HL-60 (cell line): ENCODE results near the gene SCAMP2.
A peak's percentile ranks its signal among the peaks of the same experiment; 100 is the strongest.

Source experiments
- POLR2AphosphoS5 ChIP-seq: IDR thresholded peaks from 2 replicates; pipeline ENCODE4 v1.6.1; 2012; ENCODE audit warnings: low read depth
- TF ChIP-seq, protein P1 (sequence below): IDR thresholded peaks from one replicate; pipeline ENCODE4 v1.5.1; 2011; ENCODE audit warnings: low read length, control low read depth, inconsistent platforms; ENCODE audit not compliant: insufficient read depth
- TF ChIP-seq, protein P2 (sequence below): IDR thresholded peaks from 2 replicates; pipeline ENCODE4 v1.6.1; 2012; ENCODE audit warnings: low read depth; ENCODE audit not compliant: insufficient replicate concordance

DNA sequence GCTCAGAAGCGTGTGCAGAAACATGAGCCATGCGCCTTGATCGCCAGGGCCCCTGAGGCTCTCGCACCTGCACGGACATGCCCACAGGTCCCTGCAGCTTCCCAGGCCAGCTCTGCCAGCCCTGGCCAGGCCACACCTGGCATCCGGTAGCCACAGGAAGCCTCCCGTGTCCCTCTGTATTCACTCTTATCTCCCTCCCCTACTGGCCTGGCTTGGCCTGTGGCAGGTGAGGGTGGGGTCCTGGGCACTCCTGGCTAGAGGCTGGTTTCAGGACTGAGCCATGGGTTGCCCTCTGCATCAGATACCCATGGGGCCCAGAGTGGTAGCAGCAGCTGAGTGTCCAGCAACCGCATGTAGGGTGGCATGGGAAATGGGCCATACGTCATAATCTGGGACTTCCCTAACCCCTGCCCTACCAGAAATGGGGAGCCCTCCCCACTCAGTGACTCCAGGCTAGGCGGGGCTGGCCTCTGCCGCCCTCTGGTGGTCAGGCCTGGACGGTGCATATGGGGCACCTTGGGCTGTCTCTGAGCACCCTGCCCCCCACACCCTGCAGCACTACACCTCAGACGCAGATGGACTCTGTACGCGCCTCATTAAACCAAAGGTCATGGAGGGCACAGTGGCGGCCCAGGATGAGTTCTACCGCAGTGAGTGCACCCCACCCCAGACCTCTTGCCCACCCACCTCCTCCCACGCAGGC is 73.2 kb downstream of the SCAMP2 start:
- TF ChIP-seq, protein P1, sequence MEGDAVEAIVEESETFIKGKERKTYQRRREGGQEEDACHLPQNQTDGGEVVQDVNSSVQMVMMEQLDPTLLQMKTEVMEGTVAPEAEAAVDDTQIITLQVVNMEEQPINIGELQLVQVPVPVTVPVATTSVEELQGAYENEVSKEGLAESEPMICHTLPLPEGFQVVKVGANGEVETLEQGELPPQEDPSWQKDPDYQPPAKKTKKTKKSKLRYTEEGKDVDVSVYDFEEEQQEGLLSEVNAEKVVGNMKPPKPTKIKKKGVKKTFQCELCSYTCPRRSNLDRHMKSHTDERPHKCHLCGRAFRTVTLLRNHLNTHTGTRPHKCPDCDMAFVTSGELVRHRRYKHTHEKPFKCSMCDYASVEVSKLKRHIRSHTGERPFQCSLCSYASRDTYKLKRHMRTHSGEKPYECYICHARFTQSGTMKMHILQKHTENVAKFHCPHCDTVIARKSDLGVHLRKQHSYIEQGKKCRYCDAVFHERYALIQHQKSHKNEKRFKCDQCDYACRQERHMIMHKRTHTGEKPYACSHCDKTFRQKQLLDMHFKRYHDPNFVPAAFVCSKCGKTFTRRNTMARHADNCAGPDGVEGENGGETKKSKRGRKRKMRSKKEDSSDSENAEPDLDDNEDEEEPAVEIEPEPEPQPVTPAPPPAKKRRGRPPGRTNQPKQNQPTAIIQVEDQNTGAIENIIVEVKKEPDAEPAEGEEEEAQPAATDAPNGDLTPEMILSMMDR: peak; percentile 98
- TF ChIP-seq POLR2AphosphoS5: peak; percentile 72
- TF ChIP-seq, protein P2, sequence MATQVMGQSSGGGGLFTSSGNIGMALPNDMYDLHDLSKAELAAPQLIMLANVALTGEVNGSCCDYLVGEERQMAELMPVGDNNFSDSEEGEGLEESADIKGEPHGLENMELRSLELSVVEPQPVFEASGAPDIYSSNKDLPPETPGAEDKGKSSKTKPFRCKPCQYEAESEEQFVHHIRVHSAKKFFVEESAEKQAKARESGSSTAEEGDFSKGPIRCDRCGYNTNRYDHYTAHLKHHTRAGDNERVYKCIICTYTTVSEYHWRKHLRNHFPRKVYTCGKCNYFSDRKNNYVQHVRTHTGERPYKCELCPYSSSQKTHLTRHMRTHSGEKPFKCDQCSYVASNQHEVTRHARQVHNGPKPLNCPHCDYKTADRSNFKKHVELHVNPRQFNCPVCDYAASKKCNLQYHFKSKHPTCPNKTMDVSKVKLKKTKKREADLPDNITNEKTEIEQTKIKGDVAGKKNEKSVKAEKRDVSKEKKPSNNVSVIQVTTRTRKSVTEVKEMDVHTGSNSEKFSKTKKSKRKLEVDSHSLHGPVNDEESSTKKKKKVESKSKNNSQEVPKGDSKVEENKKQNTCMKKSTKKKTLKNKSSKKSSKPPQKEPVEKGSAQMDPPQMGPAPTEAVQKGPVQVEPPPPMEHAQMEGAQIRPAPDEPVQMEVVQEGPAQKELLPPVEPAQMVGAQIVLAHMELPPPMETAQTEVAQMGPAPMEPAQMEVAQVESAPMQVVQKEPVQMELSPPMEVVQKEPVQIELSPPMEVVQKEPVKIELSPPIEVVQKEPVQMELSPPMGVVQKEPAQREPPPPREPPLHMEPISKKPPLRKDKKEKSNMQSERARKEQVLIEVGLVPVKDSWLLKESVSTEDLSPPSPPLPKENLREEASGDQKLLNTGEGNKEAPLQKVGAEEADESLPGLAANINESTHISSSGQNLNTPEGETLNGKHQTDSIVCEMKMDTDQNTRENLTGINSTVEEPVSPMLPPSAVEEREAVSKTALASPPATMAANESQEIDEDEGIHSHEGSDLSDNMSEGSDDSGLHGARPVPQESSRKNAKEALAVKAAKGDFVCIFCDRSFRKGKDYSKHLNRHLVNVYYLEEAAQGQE: no peak
